Measurements from ENCODE around the gene STS. TPM values are rescaled to one million over a fixed set of nuclear protein-coding genes. Genes with fewer than 3 reads are reported as not detected.
A peak's percentile ranks its signal among the peaks of the same experiment; 100 is the strongest.

The STS gene
- total and polyA plus RNA-seq, 2 of the 4 experiments (the other 2 are of a cell fraction), result 2.6 to 3.4 TPM

DNA sequence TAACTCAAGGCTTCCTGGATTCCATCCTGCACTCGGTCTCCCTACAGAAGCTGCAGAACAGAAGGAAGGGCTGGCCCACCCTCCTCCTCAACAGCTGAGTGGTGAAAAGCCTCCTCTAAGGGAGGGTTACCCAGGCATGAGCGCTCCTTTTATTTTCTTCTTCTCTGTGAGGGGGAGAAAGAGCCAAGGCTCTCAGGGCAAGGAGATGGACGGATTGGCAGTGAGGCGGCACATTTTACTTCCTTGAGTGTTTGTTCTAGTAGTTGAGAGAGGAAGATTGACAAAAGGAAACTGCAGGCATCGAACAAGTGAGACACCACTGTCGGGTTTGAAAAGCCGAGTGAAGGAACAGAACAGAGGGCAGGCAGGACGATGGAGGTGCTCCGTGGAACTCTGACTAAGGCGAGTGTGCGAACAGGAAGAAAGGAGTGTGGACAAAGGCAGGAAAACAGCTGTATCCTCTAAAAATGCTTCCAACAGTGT, 38.4 kb upstream of the STS start:
- 71% methylated on average over 4 of the region's 11 CpGs; no CpG with 5 or more reads in 1 of the 2 experiments for WGBS, 2 experiments (ENCODE audit: extremely low coverage in 2 of 2, insufficient read length in 1 of 2)
- H2AFZ ChIP-seq (replicated peaks; ENCODE audit: low read length, poor library complexity), result no peak overlapping the region
- peaks cover 21 to 28% of the 10 kb centered on the region in 2 experiments; a peak in 2 of 4 replicates for H3K79me1 ChIP-seq (ENCODE audit: low read depth in 1 of 2, low read length in 2 of 2)
- no peak overlapping the region for H2BK120ac ChIP-seq (ENCODE audit: low read depth, low read length)
- H3K9me3 ChIP-seq (ENCODE audit: control insufficient read depth, insufficient read depth, low read length), result no peaks in the 10 kb centered on the region
- in situ Hi-C loops (cut with MboI; ENCODE audit: low sequenced_read_pairs) (no loop called here), dilution Hi-C loops (cut with HindIII; ENCODE audit: low sequenced_read_pairs, unreplicated experiment) (no loop called here), intact Hi-C loops (cut with micrococcal nuclease) (no loop called here)
- H3K9ac ChIP-seq (ENCODE audit: low read depth, low read length), result peak overlapping the region; percentile 46; the same call in 1 of the 2 replicates
- no peaks in the 10 kb centered on the region for H3K27me3 ChIP-seq (ENCODE audit: control insufficient read depth, insufficient read depth, low read length)
- peaks cover 2% of the 10 kb centered on the region; the same call in 1 of the 2 replicates for H3K9me1 ChIP-seq (ENCODE audit: insufficient read depth, low read length)
- H2BK20ac ChIP-seq (ENCODE audit: low read depth, low read length), result 0 out of 2 replicates have a peak overlapping the region, but pooled peaks have one; percentile 13
- H2BK5ac ChIP-seq (ENCODE audit: low read depth, low read length, poor library complexity, severe bottlenecking), result no peak overlapping the region
- H4K8ac ChIP-seq (ENCODE audit: low read depth in 2 of 2, low read length in 2 of 2), result no peak overlapping the region; a peak in 1 of 4 replicates
- H3K4ac ChIP-seq (ENCODE audit: low read depth, low read length), result no peak overlapping the region; the same call in 1 of the 2 replicates
- no peak overlapping the region for H3K56ac ChIP-seq (ENCODE audit: extremely low read depth, insufficient read depth, low read length)
- ChIA-PET POLR2A (ENCODE audit: unreplicated experiment) (no interaction called here), CTCF (interaction anchor here (1.2 kb wide), 1 partner anchor 18 kb away, joined by 3 read pairs; no protein-coding TSS in a partner anchor)
- peak overlapping the region; percentile 63 for H3K4me2 ChIP-seq (ENCODE audit: low read depth, low read length)
- no peak overlapping the region for H3K4me3 ChIP-seq (ENCODE audit: insufficient read depth, low read depth, low read length)
- H3K27ac ChIP-seq (ENCODE audit: insufficient read depth, low read length), result no peak overlapping the region
- no peak overlapping the region for H2AK9ac ChIP-seq (replicated peaks; ENCODE audit: low read depth, low read length, poor library complexity)
- no peak overlapping the region for H2BK15ac ChIP-seq (ENCODE audit: low read depth, low read length)
- ATAC-seq (ENCODE audit: low read depth) (peak; percentile 64), DNase-seq (no peak)
- no peak for TF ChIP-seq MAFK (IDR thresholded peaks at IDR 0.05; ENCODE audit: low read depth, low read length)
- TF ChIP-seq, protein P1, sequence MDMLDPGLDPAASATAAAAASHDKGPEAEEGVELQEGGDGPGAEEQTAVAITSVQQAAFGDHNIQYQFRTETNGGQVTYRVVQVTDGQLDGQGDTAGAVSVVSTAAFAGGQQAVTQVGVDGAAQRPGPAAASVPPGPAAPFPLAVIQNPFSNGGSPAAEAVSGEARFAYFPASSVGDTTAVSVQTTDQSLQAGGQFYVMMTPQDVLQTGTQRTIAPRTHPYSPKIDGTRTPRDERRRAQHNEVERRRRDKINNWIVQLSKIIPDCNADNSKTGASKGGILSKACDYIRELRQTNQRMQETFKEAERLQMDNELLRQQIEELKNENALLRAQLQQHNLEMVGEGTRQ (IDR thresholded peaks at IDR 0.05; ENCODE audit: low read depth, low read length), result no peak
- no peak for TF ChIP-seq RFX5 (IDR thresholded peaks at IDR 0.05; ENCODE audit: low read depth, low read length)
- TF ChIP-seq ELK1 (IDR thresholded peaks at IDR 0.05; ENCODE audit: borderline replicate concordance, low read depth, low read length), result no peak
- peaks cover 4% of the 10 kb centered on the region; the same call in 1 of the 2 replicates for H3K36me3 ChIP-seq (ENCODE audit: control insufficient read depth, insufficient read depth, low read length)
- H3K18ac ChIP-seq (ENCODE audit: low read depth, low read length), result no peak overlapping the region
- H4K91ac ChIP-seq (ENCODE audit: insufficient read depth, low read depth, low read length), result no peak overlapping the region
- no peak overlapping the region for H2AK5ac ChIP-seq (ENCODE audit: low read depth, low read length)
- peaks cover 5% of the 10 kb centered on the region; the same call in 1 of the 2 replicates for H3K4me1 ChIP-seq (ENCODE audit: control insufficient read depth, insufficient read depth, low read length)
- no peak overlapping the region for H3K14ac ChIP-seq (replicated peaks; ENCODE audit: low read depth, low read length)
- no TSS peak for BruUV-seq (replicated peaks)
- H3K23ac ChIP-seq (ENCODE audit: low read depth, low read length), result no peak overlapping the region
- no peaks in the 10 kb centered on the region for H4K20me1 ChIP-seq (ENCODE audit: insufficient read depth, low read length)
- no peak overlapping the region for H4K5ac ChIP-seq (ENCODE audit: low read depth, low read length)

Measured in IMR-90 (cell line).